Astrocyte of the cerebellum (primary cell): ENCODE data around the gene OGG1.

Experiments
- DNase-seq: peaks from one replicate; pipeline ENCODE4 v3.0.0-alpha.2; 2011; ENCODE audit warnings: low read depth
- H3K4me3 ChIP-seq: 2 replicates; pipeline ENCODE4 v1.5.1; 2011; ENCODE audit warnings: mild to moderate bottlenecking, low read depth, low read length, moderate library complexity
- in situ Hi-C: cut with HindIII; loops from 2 replicates; pipeline ENCODE4 v1.10.0; 2017; ENCODE audit warnings: low sequenced_read_pairs
- TF ChIP-seq, protein P1 (sequence below): IDR thresholded peaks from 2 replicates; pipeline ENCODE4 v1.5.1; 2012; ENCODE audit warnings: low read length, low read depth, moderate library complexity, mild to moderate bottlenecking; ENCODE audit errors: missing control alignments

Gene OGG1

DNA sequence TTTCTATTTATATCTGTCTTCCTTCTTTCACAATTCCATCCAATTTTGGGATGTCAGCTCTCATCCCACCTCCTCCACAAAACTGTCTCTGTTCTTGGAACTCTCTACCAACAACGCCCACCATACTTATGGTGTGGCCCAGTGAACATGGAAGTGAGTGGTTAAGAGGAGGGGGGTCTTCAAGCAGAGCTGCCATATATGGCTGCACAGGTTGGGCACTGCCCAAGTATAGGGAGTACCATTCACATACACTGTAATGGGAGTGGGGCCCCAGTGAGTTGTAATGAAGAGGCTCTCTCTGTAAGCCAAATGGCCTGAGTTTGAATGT lies 27.9 kb downstream of the OGG1 start:
- no peak overlapping the region for H3K4me3 ChIP-seq
- DNase-seq: no peak
- TF ChIP-seq, protein P1, sequence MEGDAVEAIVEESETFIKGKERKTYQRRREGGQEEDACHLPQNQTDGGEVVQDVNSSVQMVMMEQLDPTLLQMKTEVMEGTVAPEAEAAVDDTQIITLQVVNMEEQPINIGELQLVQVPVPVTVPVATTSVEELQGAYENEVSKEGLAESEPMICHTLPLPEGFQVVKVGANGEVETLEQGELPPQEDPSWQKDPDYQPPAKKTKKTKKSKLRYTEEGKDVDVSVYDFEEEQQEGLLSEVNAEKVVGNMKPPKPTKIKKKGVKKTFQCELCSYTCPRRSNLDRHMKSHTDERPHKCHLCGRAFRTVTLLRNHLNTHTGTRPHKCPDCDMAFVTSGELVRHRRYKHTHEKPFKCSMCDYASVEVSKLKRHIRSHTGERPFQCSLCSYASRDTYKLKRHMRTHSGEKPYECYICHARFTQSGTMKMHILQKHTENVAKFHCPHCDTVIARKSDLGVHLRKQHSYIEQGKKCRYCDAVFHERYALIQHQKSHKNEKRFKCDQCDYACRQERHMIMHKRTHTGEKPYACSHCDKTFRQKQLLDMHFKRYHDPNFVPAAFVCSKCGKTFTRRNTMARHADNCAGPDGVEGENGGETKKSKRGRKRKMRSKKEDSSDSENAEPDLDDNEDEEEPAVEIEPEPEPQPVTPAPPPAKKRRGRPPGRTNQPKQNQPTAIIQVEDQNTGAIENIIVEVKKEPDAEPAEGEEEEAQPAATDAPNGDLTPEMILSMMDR: no peak
- in situ Hi-C loops: no loop called here

DNA sequence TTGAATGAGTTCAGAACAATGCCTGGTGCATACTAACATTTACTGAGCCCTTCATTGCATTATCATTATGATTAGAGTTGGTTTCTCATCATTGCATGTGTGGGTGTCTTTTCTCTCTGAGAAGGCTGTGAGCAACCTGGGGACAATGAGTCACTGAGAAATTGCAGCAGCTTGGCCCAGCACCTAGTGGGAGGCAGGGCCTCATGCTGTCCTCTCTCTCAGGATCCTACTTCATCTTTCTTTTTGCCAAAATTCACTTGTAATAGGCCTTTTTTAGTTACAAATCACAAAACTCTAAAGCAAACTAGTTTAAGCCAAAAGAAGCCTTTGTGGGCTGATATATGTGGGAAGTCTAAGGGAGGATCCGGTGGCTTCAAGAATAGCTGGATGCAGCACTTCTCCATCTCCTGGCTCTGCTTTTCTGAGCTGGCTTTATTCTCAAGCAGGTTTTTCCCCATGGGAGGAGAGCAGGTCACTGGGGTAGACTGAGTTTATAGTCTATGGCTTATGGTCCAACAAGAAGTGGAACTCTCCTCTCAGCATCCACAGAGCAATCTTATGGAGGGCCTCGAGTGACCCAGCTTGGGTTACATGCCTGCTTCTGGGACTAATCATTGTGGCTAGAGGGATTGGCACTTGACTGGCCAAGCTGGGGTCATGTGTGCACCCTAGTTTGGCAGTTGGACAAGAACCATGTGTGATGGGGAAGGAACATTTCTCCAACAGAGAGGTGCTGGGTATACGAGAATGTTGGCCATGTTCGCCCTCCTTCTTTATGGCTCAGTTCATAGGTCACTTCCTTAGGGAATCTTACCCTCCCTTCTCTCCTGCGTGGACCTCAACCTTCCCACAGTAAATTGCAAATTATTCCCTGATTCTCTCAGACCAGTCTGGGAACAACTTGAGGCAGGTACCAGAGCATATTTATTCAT lies 28.7 kb downstream of the OGG1 start:
- TF ChIP-seq, protein P1: no peak
- DNase-seq: no peak
- no peak overlapping the region for H3K4me3 ChIP-seq
- in situ Hi-C loops: no loop called here

DNA sequence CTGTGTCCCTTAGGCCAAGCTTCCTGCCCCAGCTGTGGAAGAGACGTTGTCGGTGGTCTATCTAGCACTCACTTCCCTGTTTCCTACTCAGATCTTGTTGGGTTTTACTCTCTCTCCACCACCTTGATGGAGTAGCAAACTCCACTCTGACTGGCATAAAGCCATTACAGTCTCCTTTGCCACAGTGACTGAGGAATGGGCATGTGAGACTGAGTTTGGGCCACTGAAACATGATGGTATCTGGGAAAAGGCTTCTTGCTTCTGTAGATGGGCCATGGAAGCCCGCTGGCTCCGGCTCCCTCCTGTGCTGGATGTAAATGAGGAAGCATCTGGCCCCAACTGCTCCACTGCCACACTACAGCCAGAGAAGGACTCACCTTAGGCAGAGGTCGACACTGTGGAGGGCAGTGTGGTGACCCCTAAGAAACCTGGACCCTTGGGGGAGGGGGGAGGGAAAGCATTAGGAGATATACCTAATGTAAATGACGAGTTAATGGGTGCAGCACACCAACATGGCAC lies 29.4 kb downstream of the OGG1 start:
- no peak overlapping the region for H3K4me3 ChIP-seq
- TF ChIP-seq, protein P1: no peak
- in situ Hi-C loops: no loop called here
- DNase-seq: no peak

DNA sequence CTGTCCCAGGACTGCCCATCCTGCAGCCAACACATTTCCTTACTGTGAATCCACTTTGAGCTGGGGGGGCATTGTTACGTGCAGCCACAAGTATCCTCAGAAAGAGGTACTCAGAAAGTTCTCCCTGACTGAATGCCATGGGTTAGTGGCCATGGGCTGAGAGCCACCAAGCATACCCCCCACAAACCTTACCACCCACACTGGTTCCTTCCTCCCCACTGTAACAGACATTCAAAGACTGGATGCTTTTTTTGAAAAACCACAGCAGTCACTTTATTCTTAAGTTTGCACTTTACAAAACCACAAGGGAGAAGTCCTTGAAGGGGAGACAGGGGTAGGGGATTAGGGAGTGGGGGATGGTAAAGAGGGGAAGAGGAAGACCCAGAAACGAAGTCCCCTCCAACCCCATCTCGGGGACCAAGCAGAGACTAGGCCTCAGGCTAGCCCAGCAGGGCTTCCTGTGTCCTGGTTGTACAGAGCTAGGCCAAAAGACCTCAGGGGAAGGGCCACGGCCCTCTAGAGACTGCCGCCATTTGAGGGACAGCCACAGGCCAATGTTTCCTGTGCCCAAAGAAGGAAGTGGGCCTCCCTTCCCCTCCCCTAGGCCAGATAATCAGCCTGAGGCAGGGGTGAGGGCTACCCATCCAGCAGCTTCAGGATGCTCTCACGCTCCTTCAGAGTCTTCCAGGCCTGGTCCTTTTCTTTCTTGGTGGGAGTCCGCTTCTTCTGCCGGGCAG lies 30.1 kb downstream of the OGG1 start:
- in situ Hi-C loops: no loop called here
- TF ChIP-seq, protein P1: no peak
- no peak overlapping the region for H3K4me3 ChIP-seq
- DNase-seq: no peak

DNA sequence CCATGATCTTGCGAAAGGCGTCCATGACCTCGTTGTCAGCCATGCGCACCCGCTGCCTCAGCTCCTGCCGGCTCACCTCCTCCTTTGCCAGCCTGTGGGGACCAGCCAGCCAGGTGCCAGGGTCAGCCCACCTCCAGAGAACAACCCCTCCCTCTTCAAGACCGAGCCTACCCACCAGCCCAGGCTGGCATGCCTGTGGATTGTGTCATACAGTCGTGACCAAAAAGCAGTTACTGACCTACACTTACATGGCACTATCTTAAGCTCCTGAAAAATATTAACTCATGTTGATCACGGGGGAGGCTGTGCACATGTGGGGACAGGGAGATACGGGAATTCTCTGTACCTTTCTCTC lies 30.7 kb downstream of the OGG1 start:
- DNase-seq: no peak
- TF ChIP-seq, protein P1: no peak
- in situ Hi-C loops: no loop called here
- H3K4me3 ChIP-seq: no peak overlapping the region

DNA sequence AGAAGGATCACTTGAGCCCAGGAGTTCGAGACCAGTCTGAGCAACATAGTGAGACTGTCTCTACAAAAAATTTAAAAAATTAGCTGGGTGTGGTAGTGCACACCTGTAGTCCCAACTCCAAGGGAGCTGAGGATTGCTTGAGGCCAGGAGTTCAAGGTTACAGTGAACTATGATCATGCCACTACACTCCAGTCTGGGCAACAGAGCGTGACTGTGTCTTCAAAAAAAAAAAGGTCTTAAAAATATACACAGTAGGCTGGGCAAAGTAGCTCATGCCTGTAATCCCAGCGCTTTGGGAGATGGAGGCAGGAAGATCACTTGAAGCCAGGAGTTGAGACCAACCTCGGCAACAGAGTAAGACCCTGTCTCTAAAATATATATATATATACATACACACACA lies 31.2 kb downstream of the OGG1 start:
- TF ChIP-seq, protein P1: no peak
- in situ Hi-C loops: no loop called here
- no peak overlapping the region for H3K4me3 ChIP-seq
- no peak for DNase-seq
